SHP77 (cell line): Measurements from ENCODE around the gene DOCK1.

ENCODE experiments used
- DNase-seq, 2 experiments: peaks; one replicate each; lab custom pipeline; 2025; lab: John Stamatoyannopoulos, UW

Gene DOCK1

GRCh38 chr10:127221281-127221680 lies 316.1 kb downstream of the DOCK1 start:
- no peak for DNase-seq

GRCh38 chr10:127227027-127227426 lies 321.8 kb downstream of the DOCK1 start:
- no peak for DNase-seq

GRCh38 chr10:127227663-127228062 lies 322.4 kb downstream of the DOCK1 start:
- no peak for DNase-seq

- DNase-seq = no peak
These were observed 323.1 kb downstream of the DOCK1 start for GRCh38 chr10:127228195-127228787.

GRCh38 chr10:127234306-127234800 lies 329.1 kb downstream of the DOCK1 start:
- no peak for DNase-seq

- no peak for DNase-seq
These were observed 331.0 kb downstream of the DOCK1 start for GRCh38 chr10:127236266-127236665.

GRCh38 chr10:127242914-127243313 lies 337.7 kb downstream of the DOCK1 start:
- DNase-seq = no peak

GRCh38 chr10:127243490-127244272 lies 338.5 kb downstream of the DOCK1 start:
- no peak for DNase-seq

GRCh38 chr10:127245456-127245855 lies 340.2 kb downstream of the DOCK1 start:
- DNase-seq = no peak

- no peak for DNase-seq
These were observed 344.8 kb downstream of the DOCK1 start for GRCh38 chr10:127250031-127250430.

GRCh38 chr10:127252818-127253217 lies 347.6 kb downstream of the DOCK1 start:
- no peak for DNase-seq

- no peak for DNase-seq
These were observed 349.0 kb downstream of the DOCK1 start for GRCh38 chr10:127254276-127254675.

GRCh38 chr10:127257395-127257794 lies 352.2 kb downstream of the DOCK1 start:
- DNase-seq = no peak

- no peak for DNase-seq
These were observed 354.1 kb downstream of the DOCK1 start for GRCh38 chr10:127259347-127259746.

- no peak for DNase-seq
These were observed 357.4 kb downstream of the DOCK1 start for GRCh38 chr10:127262606-127263005.

- DNase-seq = no peak
These were observed 360.1 kb downstream of the DOCK1 start for GRCh38 chr10:127265288-127265687.

GRCh38 chr10:127266431-127266830 lies 361.2 kb downstream of the DOCK1 start:
- DNase-seq = no peak

- no peak for DNase-seq
These were observed 362.2 kb downstream of the DOCK1 start for GRCh38 chr10:127267442-127267841.

- DNase-seq = no peak
These were observed 366.8 kb downstream of the DOCK1 start for GRCh38 chr10:127272076-127272475.

- no peak for DNase-seq
These were observed 370.0 kb downstream of the DOCK1 start for GRCh38 chr10:127275272-127275671.

- no peak for DNase-seq
These were observed 370.7 kb downstream of the DOCK1 start for GRCh38 chr10:127275793-127276450.

GRCh38 chr10:127276794-127277462 lies 371.7 kb downstream of the DOCK1 start:
- DNase-seq = no peak
